ENCODE measurements around the gene CSF1R. TPM values are rescaled to one million over a fixed set of nuclear protein-coding genes. Genes with fewer than 3 reads are reported as not detected.

CSF1R gene
- total RNA-seq, 3 donors from 2014 or later = 0.10 to 0.46 (median 0.26) TPM

DNA sequence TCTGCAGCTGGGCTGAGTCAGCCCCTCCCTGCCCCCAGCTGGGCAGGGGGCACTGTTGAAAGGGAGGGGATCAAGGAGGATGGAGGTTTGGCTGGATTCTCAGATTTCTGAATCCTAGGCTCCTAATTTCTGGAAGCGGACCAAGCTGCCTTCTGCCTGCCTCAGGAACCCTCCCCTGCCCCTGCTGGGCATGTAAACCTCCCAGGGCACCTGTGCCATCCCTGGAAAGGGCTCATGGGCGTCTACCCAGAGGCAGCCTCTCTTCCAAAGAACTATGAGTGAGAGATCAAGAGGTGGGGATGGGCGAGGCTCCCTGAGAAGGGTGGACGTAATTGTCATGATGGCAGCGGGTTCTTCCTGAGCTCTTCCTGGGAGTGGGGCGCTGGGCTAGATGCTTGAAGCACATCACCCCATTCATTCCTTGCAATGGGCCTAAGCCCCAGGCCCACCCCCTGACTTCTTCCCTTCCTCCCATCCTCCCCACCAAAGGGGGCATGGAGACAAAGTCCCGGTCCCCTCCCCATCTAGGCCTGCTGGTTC is 21.6 kb downstream of the CSF1R start:
- no peak overlapping the region for H3K4me3 Mint-ChIP-seq
- no peaks in the 10 kb centered on the region for H3K36me3 Mint-ChIP-seq (ENCODE audit: insufficient read depth)
- H3K4me1 Mint-ChIP-seq (ENCODE audit: low read depth) = peaks cover 7% of the 10 kb centered on the region
- peaks cover 2% of the 10 kb centered on the region for H3K27me3 Mint-ChIP-seq (ENCODE audit: low read depth)
- H3K9me3 Mint-ChIP-seq = no peaks in the 10 kb centered on the region
- DNase-seq (no peak), ATAC-seq (no peak)

DNA sequence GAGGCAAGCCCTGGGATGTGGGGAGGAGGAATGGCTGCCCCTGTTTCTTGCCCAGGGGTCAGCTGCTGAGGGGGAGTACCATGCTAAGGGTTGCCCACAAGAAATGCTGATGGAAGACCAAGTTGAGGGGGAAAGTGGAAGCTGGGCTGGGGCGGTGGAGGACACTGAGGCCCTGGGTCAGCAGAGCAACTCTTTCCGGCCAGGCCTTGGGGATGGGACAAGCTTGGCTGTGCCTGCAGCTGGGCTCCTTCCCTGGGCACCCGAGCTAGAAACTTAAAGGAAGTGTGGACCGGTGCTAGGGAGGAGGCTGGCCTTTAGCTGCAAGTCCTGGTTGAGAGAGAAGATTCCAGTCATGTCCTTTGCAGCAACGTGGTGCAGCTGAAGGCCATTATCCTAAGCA is 22.7 kb downstream of the CSF1R start:
- H3K9me3 Mint-ChIP-seq = no peaks in the 10 kb centered on the region
- no peak for ATAC-seq
- H3K27me3 Mint-ChIP-seq (ENCODE audit: low read depth) = peaks cover 2% of the 10 kb centered on the region
- DNase-seq = no peak
- no peak overlapping the region for H3K4me3 Mint-ChIP-seq
- H3K4me1 Mint-ChIP-seq (ENCODE audit: low read depth) = peaks cover 7% of the 10 kb centered on the region
- no peaks in the 10 kb centered on the region for H3K36me3 Mint-ChIP-seq (ENCODE audit: insufficient read depth)

DNA sequence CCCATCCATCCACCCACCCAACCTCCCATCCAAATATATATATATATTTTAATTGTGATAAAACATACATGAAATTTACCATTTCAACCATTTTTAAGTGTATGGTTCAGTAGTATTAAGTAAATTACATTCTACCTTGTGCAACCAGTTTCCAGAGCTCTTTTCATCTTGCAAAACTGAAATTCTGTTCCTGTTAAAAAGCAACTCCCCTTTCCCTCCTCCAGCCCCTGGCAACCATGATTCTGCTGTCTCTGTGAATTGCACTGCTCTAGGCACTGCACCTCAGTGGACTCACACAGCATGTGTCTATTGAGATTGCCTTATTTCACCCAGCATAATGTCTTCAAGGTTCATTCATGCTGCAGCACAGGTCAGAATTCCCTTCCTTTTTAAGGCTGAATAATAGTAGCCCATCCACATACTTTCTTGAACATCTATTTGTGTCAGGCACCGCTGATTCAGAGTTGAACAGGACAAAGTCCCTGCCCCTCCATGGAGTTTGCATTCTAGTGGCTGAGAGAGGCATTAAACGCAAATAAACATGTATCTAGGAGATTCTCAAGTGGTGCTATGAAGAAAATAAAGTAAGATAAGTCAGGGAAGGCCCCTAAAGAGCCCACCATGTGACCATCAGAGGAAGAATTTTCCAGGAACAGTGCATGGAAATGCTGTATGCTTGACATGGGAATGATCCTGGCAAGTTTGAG is 24.0 kb downstream of the CSF1R start:
- Mint-ChIP-seq H3K27me3 (ENCODE audit: low read depth) (peaks cover 2% of the 10 kb centered on the region), H3K9me3 (no peaks in the 10 kb centered on the region), H3K4me3 (no peak overlapping the region), H3K36me3 (ENCODE audit: insufficient read depth) (no peaks in the 10 kb centered on the region), H3K4me1 (ENCODE audit: low read depth) (peaks cover 7% of the 10 kb centered on the region)
- DNase-seq (no peak), ATAC-seq (no peak)

DNA sequence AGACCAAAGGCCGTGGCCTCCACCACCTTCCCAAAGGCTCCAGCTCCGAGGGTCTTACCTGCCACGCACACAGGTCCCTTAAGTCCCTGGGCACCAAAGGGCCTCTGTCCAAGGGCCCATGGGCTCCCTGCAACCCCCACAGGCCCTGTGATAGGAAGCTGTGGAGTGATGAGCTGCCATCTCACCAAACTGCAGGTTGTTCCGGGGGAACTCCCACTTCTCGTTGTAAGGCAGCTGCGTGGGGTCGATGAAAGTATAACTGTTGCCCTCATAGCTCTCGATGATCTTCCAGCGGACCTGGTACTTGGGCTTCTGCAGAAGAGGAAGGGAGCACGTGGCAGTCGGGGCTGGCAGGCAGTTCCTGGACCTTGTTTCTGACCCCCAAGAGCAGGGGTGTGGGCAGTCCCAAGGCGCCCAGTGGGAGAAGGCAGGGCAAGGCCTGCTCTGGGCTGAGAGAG is 24.8 kb downstream of the CSF1R start:
- no peaks in the 10 kb centered on the region for H3K36me3 Mint-ChIP-seq (ENCODE audit: insufficient read depth)

DNA sequence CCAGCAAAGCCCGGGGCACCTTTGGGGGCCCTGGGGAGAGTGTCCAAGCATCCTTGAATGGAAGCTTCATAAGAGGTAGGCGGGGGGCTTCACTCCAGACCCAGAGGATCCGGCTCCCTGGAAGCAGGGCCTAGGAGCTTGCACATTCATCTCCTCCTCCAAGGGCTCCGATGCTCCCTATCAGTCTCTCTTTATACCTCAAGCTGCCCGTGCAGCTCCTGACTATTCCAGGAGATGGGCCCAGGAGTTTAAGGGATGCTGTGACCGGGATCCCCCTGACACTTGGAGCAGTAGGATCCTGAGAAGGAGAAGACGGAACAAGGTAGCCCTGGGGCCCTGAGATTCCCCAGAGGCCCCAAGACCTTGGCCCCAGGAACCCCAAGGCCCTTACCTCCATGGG is 25.9 kb downstream of the CSF1R start:
- Mint-ChIP-seq H3K4me3 (no peak overlapping the region), H3K9me3 (no peaks in the 10 kb centered on the region), H3K36me3 (ENCODE audit: insufficient read depth) (peaks cover 1% of the 10 kb centered on the region), H3K4me1 (ENCODE audit: low read depth) (no peaks in the 10 kb centered on the region), H3K27me3 (ENCODE audit: low read depth) (no peaks in the 10 kb centered on the region)
- no peak for ATAC-seq
- DNase-seq = no peak

More for the DNA sequence above, 24.8 kb downstream of the CSF1R start:
- no peak overlapping the region for H3K4me3 Mint-ChIP-seq
- ATAC-seq = no peak
- no peak for DNase-seq
- H3K27me3 Mint-ChIP-seq (ENCODE audit: low read depth) = no peaks in the 10 kb centered on the region
- no peaks in the 10 kb centered on the region for H3K4me1 Mint-ChIP-seq (ENCODE audit: low read depth)
- H3K9me3 Mint-ChIP-seq = no peaks in the 10 kb centered on the region

DNA sequence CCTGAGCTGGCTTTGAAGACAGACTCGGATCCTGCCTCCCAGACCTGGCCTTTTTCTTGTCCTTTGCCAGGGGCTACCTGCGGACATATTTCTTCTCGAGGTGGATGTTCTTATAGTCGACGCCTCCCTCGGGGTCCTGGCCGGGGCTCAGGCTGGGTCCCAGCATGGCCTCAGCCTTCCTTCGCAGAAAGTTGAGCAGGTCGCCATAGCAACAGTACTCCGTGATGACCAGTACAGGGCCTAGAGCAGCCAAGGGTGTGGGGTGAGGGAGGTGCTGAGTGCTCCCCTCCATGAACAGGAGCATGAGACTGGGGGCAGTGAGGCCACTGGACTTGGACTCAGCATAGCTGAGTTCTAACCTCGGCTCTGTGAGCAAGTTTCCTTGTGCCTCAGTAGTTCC is 26.7 kb downstream of the CSF1R start:
- H3K4me3 Mint-ChIP-seq = no peak overlapping the region
- no peaks in the 10 kb centered on the region for H3K4me1 Mint-ChIP-seq (ENCODE audit: low read depth)
- no peak for ATAC-seq
- no peaks in the 10 kb centered on the region for H3K9me3 Mint-ChIP-seq
- H3K36me3 Mint-ChIP-seq (ENCODE audit: insufficient read depth) = peaks cover 1% of the 10 kb centered on the region
- no peak for DNase-seq
- no peaks in the 10 kb centered on the region for H3K27me3 Mint-ChIP-seq (ENCODE audit: low read depth)

DNA sequence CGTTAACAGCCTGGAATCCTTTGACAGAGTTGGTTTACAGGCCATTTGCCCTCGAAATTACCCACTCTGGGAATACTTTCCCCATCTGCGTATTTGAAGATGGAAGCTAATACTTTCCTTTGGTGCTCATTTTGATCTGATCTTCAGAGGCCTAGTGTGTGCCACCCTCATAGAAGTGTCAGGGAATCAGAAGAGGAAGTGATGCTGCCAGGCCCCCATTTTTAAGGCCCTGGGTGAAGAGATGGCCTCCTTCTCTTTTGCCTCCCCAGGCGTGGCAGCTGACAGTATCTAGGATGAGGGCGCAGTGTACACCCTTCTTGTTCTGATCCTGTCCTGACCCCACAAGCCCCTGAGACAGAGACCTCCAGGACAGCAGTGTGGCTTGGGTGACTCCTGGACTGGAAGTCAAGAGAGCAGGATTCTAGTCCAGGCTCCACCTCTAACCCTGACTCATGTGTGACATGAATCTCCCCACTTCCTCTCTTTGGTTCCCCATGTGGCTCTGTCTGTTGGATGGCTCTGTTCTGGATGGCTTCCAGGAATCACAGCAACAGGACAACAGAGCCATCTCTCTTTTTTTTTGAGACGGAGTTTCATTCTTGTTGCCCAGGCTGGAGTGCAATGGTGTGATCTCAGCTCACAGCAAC is 27.8 kb downstream of the CSF1R start:
- peaks cover 6% of the 10 kb centered on the region for H3K36me3 Mint-ChIP-seq (ENCODE audit: insufficient read depth)
- H3K4me1 Mint-ChIP-seq (ENCODE audit: low read depth) = no peaks in the 10 kb centered on the region
- H3K27me3 Mint-ChIP-seq (ENCODE audit: low read depth) = no peaks in the 10 kb centered on the region
- no peaks in the 10 kb centered on the region for H3K9me3 Mint-ChIP-seq
- no peak overlapping the region for H3K4me3 Mint-ChIP-seq
- no peak for ATAC-seq
- no peak for DNase-seq

DNA sequence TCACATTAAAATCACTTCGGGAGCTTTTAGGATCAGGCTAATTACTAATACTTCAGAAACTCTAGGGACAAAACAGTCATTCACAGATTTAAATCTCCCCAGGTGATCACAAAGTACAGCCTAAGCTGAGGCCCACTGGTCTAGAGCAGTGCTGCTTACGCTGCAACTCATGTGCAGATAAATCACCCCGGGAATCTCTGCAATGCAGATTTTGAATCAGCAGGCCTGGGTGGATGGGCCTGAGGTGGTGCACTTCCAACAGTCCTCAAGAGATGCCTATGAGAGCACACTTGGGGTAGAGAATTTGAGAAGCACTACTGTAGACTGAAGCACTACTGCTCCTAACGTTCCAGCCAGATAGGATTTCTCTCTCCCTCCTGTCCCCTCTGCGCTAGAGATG is 28.4 kb downstream of the CSF1R start:
- no peaks in the 10 kb centered on the region for H3K4me1 Mint-ChIP-seq (ENCODE audit: low read depth)
- no peak for ATAC-seq
- no peaks in the 10 kb centered on the region for H3K9me3 Mint-ChIP-seq
- no peak overlapping the region for H3K4me3 Mint-ChIP-seq
- DNase-seq = no peak
- H3K27me3 Mint-ChIP-seq (ENCODE audit: low read depth) = no peaks in the 10 kb centered on the region
- H3K36me3 Mint-ChIP-seq (ENCODE audit: insufficient read depth) = peaks cover 12% of the 10 kb centered on the region

DNA sequence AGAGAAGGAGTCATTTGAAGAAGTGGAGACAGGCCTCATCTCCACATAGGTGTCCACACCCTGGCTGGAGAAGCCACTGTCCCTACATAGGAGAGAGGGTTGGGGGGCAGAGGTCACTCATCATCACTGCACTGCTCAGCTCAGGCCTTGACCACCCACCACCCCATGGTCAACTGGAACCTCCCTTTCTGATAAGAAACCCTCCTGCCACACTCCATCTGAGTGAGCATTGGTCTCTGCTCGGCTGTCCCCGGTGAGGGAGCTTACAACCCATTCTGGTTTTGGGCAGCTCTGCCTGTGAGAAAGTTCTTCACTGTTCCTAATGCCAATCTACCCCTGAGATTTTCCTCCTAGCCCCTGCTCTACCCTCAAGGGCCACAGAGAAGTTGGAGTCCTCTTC is 28.8 kb downstream of the CSF1R start:
- ATAC-seq = no peak
- Mint-ChIP-seq H3K4me3 (no peak overlapping the region), H3K36me3 (ENCODE audit: insufficient read depth) (peaks cover 17% of the 10 kb centered on the region), H3K4me1 (ENCODE audit: low read depth) (no peaks in the 10 kb centered on the region), H3K9me3 (no peaks in the 10 kb centered on the region), H3K27me3 (ENCODE audit: low read depth) (no peaks in the 10 kb centered on the region)
- no peak for DNase-seq

DNA sequence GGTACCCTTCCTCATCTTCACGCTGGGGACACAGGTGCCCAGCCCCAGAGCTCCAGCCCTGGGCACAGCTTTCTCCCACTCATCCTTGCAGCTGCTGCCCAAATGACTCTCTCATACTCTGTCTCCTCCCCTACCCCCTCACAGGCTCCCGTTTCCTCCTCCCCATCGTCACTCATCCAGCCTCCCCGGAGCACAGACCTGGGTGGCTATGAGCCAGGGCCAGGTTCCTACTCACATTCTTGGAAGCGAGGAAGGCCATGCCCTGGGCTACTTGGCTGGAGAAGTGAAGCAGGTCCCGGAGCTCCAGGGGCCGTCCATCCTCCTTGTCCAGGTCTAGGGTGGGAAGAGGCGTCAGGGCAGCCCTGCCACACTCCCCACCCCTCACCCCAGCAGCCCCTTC is 29.3 kb downstream of the CSF1R start:
- ATAC-seq (no peak), DNase-seq (no peak)
- H3K4me3 Mint-ChIP-seq = no peak overlapping the region
- no peaks in the 10 kb centered on the region for H3K4me1 Mint-ChIP-seq (ENCODE audit: low read depth)
- no peaks in the 10 kb centered on the region for H3K9me3 Mint-ChIP-seq
- H3K36me3 Mint-ChIP-seq (ENCODE audit: insufficient read depth) = peaks cover 21% of the 10 kb centered on the region
- no peaks in the 10 kb centered on the region for H3K27me3 Mint-ChIP-seq (ENCODE audit: low read depth)

DNA sequence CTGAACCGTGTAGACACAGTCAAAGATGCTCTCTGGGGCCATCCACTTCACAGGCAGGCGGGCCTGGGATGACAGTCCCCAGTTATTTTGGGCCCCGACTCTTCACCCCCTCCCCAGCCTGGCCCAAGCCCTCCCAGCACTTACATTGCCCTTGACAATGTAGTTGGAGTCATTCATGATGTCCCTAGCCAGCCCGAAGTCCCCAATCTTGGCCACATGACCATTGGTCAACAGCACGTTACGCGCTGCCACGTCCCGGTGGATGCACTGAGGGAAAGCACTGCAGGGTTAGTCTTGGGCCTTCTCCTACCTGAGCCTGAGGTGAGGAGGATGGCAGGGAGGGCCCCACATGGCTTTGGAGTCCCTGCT is 30.3 kb downstream of the CSF1R start:
- H3K27me3 Mint-ChIP-seq (ENCODE audit: low read depth) = no peaks in the 10 kb centered on the region
- H3K4me1 Mint-ChIP-seq (ENCODE audit: low read depth) = no peaks in the 10 kb centered on the region
- H3K4me3 Mint-ChIP-seq = no peak overlapping the region
- no peak for ATAC-seq
- no peak for DNase-seq
- no peaks in the 10 kb centered on the region for H3K9me3 Mint-ChIP-seq
- peaks cover 28% of the 10 kb centered on the region for H3K36me3 Mint-ChIP-seq (ENCODE audit: insufficient read depth)

DNA sequence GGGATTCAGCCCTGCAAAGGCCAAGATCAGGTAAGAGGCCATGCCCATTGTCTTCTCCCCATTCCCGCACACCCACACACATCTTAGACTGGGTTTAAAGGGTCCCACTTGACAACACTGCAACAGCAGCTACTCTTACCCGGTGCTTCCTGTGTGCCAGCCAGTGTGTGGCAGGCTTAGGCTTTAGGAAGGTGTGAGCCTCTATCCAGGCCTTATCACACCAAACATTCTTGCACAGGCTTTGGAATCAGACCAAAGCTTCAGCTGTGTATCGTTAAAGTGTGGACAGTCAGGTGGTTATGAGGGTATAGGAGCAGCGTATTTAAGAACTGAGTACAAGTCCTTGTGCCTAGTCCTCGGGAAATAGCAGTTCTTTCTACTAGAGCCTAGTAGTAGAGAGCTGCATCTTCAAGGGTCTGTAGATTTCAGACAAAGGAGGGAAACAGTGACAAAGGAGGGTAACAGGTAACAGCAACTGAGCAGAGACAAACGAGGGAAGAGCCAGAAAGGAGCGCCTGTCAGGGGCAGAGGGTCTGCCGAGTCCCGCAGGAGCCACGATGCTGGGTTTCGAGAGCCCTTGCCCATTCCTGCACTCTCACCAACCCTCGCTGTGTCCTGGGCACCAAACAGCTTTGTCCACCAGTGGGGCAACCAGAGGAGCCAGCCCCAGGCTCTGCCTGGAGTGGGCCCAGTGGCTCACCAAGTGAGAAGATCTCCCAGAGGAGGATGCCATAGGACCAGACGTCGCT is 30.9 kb downstream of the CSF1R start:
- Mint-ChIP-seq H3K4me1 (ENCODE audit: low read depth) (no peaks in the 10 kb centered on the region), H3K36me3 (ENCODE audit: insufficient read depth) (peaks cover 30% of the 10 kb centered on the region), H3K9me3 (no peaks in the 10 kb centered on the region), H3K27me3 (ENCODE audit: low read depth) (no peaks in the 10 kb centered on the region), H3K4me3 (no peak overlapping the region)
- no peak for ATAC-seq
- DNase-seq = no peak

DNA sequence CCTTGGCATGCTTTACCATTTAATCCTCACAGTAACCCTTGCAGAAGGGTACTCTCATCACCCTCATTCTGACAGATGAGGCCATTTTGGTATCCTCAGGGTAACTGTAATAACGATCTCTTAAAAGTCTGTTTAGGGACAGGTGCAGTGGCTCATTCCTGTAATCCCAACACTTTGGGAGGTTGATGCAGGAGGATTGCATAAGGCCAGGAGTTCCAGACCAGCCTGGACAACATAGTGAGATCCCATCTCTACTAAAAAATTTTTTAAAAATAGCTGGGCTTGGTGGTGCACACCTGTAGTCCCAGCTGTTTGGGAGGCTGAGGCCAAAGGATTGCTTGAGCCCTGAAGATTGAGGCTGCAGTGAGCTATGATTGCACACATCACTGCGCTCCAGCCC is 31.8 kb downstream of the CSF1R start:
- no peaks in the 10 kb centered on the region for H3K9me3 Mint-ChIP-seq

DNA sequence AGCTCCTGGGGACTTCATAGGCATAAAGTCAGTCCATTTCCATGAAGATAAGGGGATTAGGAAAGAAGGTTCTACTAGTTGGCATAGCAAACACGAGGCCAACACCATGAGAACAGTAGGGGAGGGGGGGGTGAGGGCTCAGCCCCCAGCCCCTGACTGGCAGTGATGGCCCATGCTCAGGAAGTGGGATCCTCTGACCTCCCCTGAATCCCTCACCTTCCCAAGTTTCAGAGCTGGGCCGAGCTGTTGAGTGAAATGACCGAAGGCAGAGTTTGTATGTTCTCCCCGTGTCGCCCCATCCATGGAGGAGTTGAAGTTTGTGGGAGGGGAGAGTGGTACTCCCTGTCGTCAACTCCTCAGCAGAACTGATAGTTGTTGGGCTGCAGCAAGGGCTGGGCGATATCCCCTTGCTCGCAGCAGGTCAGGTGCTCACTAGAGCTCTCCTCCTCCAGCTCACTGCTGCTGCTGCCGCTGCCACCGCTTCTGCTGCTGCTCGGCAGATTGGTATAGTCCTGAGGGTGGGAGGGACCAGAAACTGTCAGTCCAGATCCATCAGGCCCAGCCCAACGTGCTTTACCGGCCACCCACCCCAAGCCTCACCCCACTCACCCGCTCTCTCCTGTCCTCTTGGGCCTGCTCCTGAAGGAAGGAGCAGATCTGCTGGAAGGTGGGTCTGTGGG is 32.5 kb downstream of the CSF1R start:
- Mint-ChIP-seq H3K36me3 (ENCODE audit: insufficient read depth) (peaks cover 41% of the 10 kb centered on the region), H3K4me3 (no peak overlapping the region), H3K9me3 (no peaks in the 10 kb centered on the region), H3K4me1 (ENCODE audit: low read depth) (no peaks in the 10 kb centered on the region), H3K27me3 (ENCODE audit: low read depth) (no peaks in the 10 kb centered on the region)
- ATAC-seq = no peak
- no peak for DNase-seq

More for the DNA sequence above, 31.8 kb downstream of the CSF1R start:
- no peak for DNase-seq
- no peak for ATAC-seq
- no peak overlapping the region for H3K4me3 Mint-ChIP-seq
- H3K27me3 Mint-ChIP-seq (ENCODE audit: low read depth) = no peaks in the 10 kb centered on the region
- no peaks in the 10 kb centered on the region for H3K4me1 Mint-ChIP-seq (ENCODE audit: low read depth)
- peaks cover 34% of the 10 kb centered on the region for H3K36me3 Mint-ChIP-seq (ENCODE audit: insufficient read depth)

All from activated T-cell treated with anti-CD3 and anti-CD28 coated beads, Interleukin-2, amount 50 U/mL, for 4 hours (primary cell).